K562 (cell line): ENCODE measurements around the gene ELMO3. TPM values are rescaled to one million over a fixed set of nuclear protein-coding genes. Genes with fewer than 3 reads are reported as not detected.

Source experiments
- FOS ChIP-seq: IDR thresholded peaks from 3 replicates; pipeline ENCODE4 v1.6.1; 2011; ENCODE audit not compliant: insufficient read length; ENCODE audit errors: extremely low read depth
- ILF3 ChIP-seq: fragments of 450-650 bp; IDR thresholded peaks from 2 replicates; pipeline ENCODE4 v1.6.1; 2018; ENCODE audit warnings: antibody characterized with exemption, mild to moderate bottlenecking, moderate library complexity, borderline replicate concordance
- ILK ChIP-seq: fragments of 450-650 bp; IDR thresholded peaks from 2 replicates; pipeline ENCODE4 v1.6.1; 2016; ENCODE audit warnings: missing genetic modification characterization, low read depth, mild to moderate bottlenecking, missing compliant biosample characterization, moderate library complexity, borderline replicate concordance
- KDM1A ChIP-seq, 2 experiments: fragments of 450-650 bp; IDR thresholded peaks; 2 replicates each; pipeline ENCODE4 v1.6.1; 2016; ENCODE audit warnings: mild to moderate bottlenecking in 2 of 2
- KLF13 ChIP-seq: fragments of 450-650 bp; IDR thresholded peaks from 2 replicates; pipeline ENCODE4 v1.6.1; 2016; ENCODE audit warnings: missing genetic modification characterization, low read depth, mild to moderate bottlenecking, missing compliant biosample characterization, moderate library complexity, borderline replicate concordance
- MAX ChIP-seq: sonication (generic); formaldehyde crosslinking; IDR thresholded peaks from 2 replicates; pipeline ENCODE4 v1.9.0; 2022; ENCODE audit warnings: mild to moderate bottlenecking, missing genetic modification reagents
- MCM3 ChIP-seq: fragments of 450-650 bp; IDR thresholded peaks from 2 replicates; pipeline ENCODE4 v1.6.1; 2016
- PHB ChIP-seq: fragments of 250-450 bp; sonication (Bioruptor Pico); IDR thresholded peaks from 2 replicates; pipeline ENCODE4 v1.5.0; 2021
- PHF21A ChIP-seq: fragments of 450-650 bp; IDR thresholded peaks from 2 replicates; pipeline ENCODE4 v1.6.1; 2017; ENCODE audit warnings: low read depth, borderline replicate concordance
- PTRF ChIP-seq: fragments of 450-650 bp; IDR thresholded peaks from 2 replicates; pipeline ENCODE4 v1.6.1; 2016; ENCODE audit warnings: mild to moderate bottlenecking, missing genetic modification characterization, missing compliant biosample characterization
- SIX5 ChIP-seq, 2 experiments: IDR thresholded peaks; 2 replicates each; pipeline ENCODE4 v1.6.1; 2011; ENCODE audit warnings: low read length in 2 of 2, borderline replicate concordance in 1 of 2, low read depth in 1 of 2, mild to moderate bottlenecking in 1 of 2, moderate library complexity in 1 of 2; ENCODE audit not compliant: insufficient read depth in 1 of 2
- SREBF2 ChIP-seq: sonication (generic); formaldehyde crosslinking; IDR thresholded peaks from 2 replicates; pipeline ENCODE4 v1.4.0; 2020; ENCODE audit warnings: mild to moderate bottlenecking, missing genetic modification reagents
- SRSF3 ChIP-seq: fragments of 200-400 bp; formaldehyde crosslinking; IDR thresholded peaks from 2 replicates; pipeline ENCODE4 v1.6.1; 2016; ENCODE audit warnings: mild to moderate bottlenecking, low read length, moderate library complexity; ENCODE audit not compliant: insufficient read depth
- TAF7 ChIP-seq: fragments of 450-650 bp; IDR thresholded peaks from 2 replicates; pipeline ENCODE4 v1.6.1; 2016; ENCODE audit warnings: missing genetic modification characterization, missing compliant biosample characterization
- TEAD4 ChIP-seq, 2 experiments: sonication (generic) in 1 of 2; formaldehyde crosslinking in 1 of 2; IDR thresholded peaks; 2 replicates each; pipeline versions ENCODE4 v1.6.1 to v1.8.0; 2012 to 2022; ENCODE audit warnings: borderline replicate concordance in 1 of 2, inconsistent platforms in 1 of 2, low read length in 1 of 2, mild to moderate bottlenecking in 1 of 2, missing genetic modification reagents in 1 of 2
- TSHZ1 ChIP-seq: fragments of 250-450 bp; sonication (Bioruptor Pico); IDR thresholded peaks from 2 replicates; pipeline ENCODE4 v1.4.0; 2020; ENCODE audit warnings: mild to moderate bottlenecking, moderate library complexity
- U2AF1 ChIP-seq: fragments of 200-400 bp; formaldehyde crosslinking; optimal IDR thresholded peaks from 2 replicates; pipeline ENCODE3; 2017; ENCODE audit warnings: mild to moderate bottlenecking, low read depth, low read length, moderate library complexity
- ZFX ChIP-seq: sonication (generic); formaldehyde crosslinking; IDR thresholded peaks from 2 replicates; pipeline ENCODE4 v1.8.0; 2022; ENCODE audit warnings: mild to moderate bottlenecking, missing genetic modification reagents, moderate library complexity
- ZNF395 ChIP-seq: fragments of 200-800 bp; sonication (Bioruptor generic); IDR thresholded peaks from 2 replicates; pipeline ENCODE4 v1.6.1; 2017; ENCODE audit warnings: missing genetic modification characterization, missing compliant biosample characterization
- ZNF583 ChIP-seq: fragments of 250-450 bp; sonication (Bioruptor Pico); IDR thresholded peaks from 2 replicates; pipeline ENCODE4 v1.4.0; 2020
- ZNF764 ChIP-seq: fragments of 250-450 bp; sonication (Bioruptor Pico); IDR thresholded peaks from 2 replicates; pipeline ENCODE4 v1.4.0; 2020; ENCODE audit warnings: low read depth, mild to moderate bottlenecking, moderate library complexity
- polyA plus RNA-seq, 8 experiments: library from polyadenylated mRNA; depleted of rRNA in 4 of 8; stranded (reverse) in 5 of 8; unstranded in 3 of 8; fragments of >200 nt; fragmentation: Nextera tagmentation in 2 of 8; fragmentation: Illumina TruSeq in 1 of 8; extraction: Ambion mirVana in 2 of 8; extraction: Trizol in 1 of 8; gene quantifications; 2 replicates each; pipeline versions ENCODE4 v1.2.1 to v1.2.3, GENCODE V29; 2011 to 2014; ENCODE audit warnings: inconsistent platforms in 1 of 8, missing spikeins in 1 of 8
- total RNA-seq, 7 experiments: library from RNA; depleted of rRNA in 6 of 7; stranded (reverse); fragments of >200 nt in 6 of 7; fragmentation: Illumina TruSeq in 2 of 7; extraction: Trizol in 2 of 7; gene quantifications; 2 replicates each; pipeline versions ENCODE4 v1.2.1 to v1.2.3, GENCODE V29; 2011 to 2021; ENCODE audit warnings: low replicate concordance in 1 of 7

ELMO3 gene
- total and polyA plus RNA-seq, 9 of the 15 experiments (the other 6 are each of a cell fraction or from before 2014, with no cell fraction given) = 0.04 to 5.1 (median 1.5) TPM

GRCh38 chr16:67155295-67156142 is 43.4 kb upstream of the ELMO3 start (continued):
- no peak for TF ChIP-seq KLF13
- no peak for TF ChIP-seq PTRF
- no peak for TF ChIP-seq PHF21A
- TF ChIP-seq KDM1A (IDR thresholded peaks at IDR 0.05) = no peak
- TF ChIP-seq ILK (tag) = no peak
- TF ChIP-seq ZNF764 = no peak
- no peak for TF ChIP-seq ZNF583 (CRISPR knock-in tag)
- TF ChIP-seq SREBF2 (CRISPR knock-in tag) = no peak
- no peak for TF ChIP-seq ILF3
- no peak for TF ChIP-seq SRSF3
- no peak for TF ChIP-seq TSHZ1 (CRISPR knock-in tag)
- no peak for TF ChIP-seq TEAD4 (IDR thresholded peaks at IDR 0.05; ENCODE audit: low read length)
- no peak for TF ChIP-seq TEAD4 (CRISPR knock-in tag; IDR thresholded peaks at IDR 0.05; ENCODE audit: borderline replicate concordance)
- TF ChIP-seq FOS = no peak
- no peak for TF ChIP-seq TAF7 (tag)
- TF ChIP-seq SIX5 (IDR thresholded peaks at IDR 0.05; ENCODE audit: borderline replicate concordance in 1 of 2, insufficient read depth in 1 of 2, low read depth in 1 of 2, low read length in 2 of 2) = no peak
- peak; percentile 45 for TF ChIP-seq MAX (CRISPR knock-in tag)
- TF ChIP-seq MCM3 = no peak
- no peak for TF ChIP-seq PHB
- TF ChIP-seq ZFX (CRISPR knock-in tag) = no peak
- peak; percentile 38; the same call in 1 of the 2 replicates for TF ChIP-seq ZNF395 (CRISPR knock-in tag)
- TF ChIP-seq U2AF1 = no peak
